A549 (cell line): ENCODE results near the gene MARCHF10. TPM values are rescaled to one million over a fixed set of nuclear protein-coding genes. Genes with fewer than 3 reads are reported as not detected.

ENCODE experiments used
- ATAC-seq, 2 experiments: fragments of 200-7000 bp in 1 of 2; fragments of >200 bp in 1 of 2; cut with Nextera tagmentation in 1 of 2; cut with Tn5 transposase in 1 of 2; 3 replicates each; pipeline versions ENCODE4 v1.8.0 to v1.9.1; 2018 to 2020; ENCODE audit warnings: mild to moderate bottlenecking in 1 of 2, moderate library complexity in 1 of 2
- CTCF ChIA-PET: fragments of 300-600 bp; sonication (Branson Sonifier 250); formaldehyde crosslinking; extraction: SDS; loops from one replicate; lab custom pipeline; 2021; ENCODE audit warnings: antibody characterized with exemption, inconsistent platforms; lab: Yijun Ruan, JAX
- POLR2A ChIA-PET: fragments of 350-600 bp; formaldehyde crosslinking; extraction: SDS; loops from one replicate; lab custom pipeline; 2021; ENCODE audit warnings: antibody characterized with exemption, inconsistent platforms; lab: Yijun Ruan, JAX
- DNase-seq, 2 experiments: peaks; one replicate each; pipeline versions ENCODE4 v3.0.0 to v3.0.0-alpha.2; 2011 to 2016; ENCODE audit warnings: low read depth in 1 of 2, low spot score in 1 of 2
- FAIRE-seq: peaks from 2 replicates; lab custom pipeline; 2011; peaks lifted over from hg19 to GRCh38; lab: Jason Lieb, UNC
- H3K27ac ChIP-seq, 2 experiments: fragments of >200 bp; sonication (Bioruptor Twin); formaldehyde crosslinking; 3 replicates each; pipeline ENCODE4 v1.5.1; 2016 to 2017
- H3K4me1 ChIP-seq: fragments of >200 bp; sonication (Bioruptor Twin); formaldehyde crosslinking; 3 replicates; pipeline ENCODE4 v1.6.1; 2016
- H3K4me2 ChIP-seq: fragments of >200 bp; sonication (Bioruptor Twin); formaldehyde crosslinking; 3 replicates; pipeline ENCODE4 v1.6.1; 2016
- H3K4me3 ChIP-seq: fragments of >200 bp; sonication (Bioruptor Twin); formaldehyde crosslinking; 3 replicates; pipeline ENCODE4 v1.5.1; 2016
- H3K9me3 ChIP-seq: fragments of >200 bp; sonication (Bioruptor Twin); formaldehyde crosslinking; 3 replicates; pipeline ENCODE4 v1.6.1; 2016
- BHLHE40 ChIP-seq: IDR thresholded peaks from 2 replicates; pipeline ENCODE4 v1.6.1; 2012; ENCODE audit warnings: low read depth, low read length, inconsistent platforms
- CBX2 ChIP-seq: fragments of 200-600 bp; sonication (generic); IDR thresholded peaks from 2 replicates; pipeline ENCODE4 v1.6.1; 2016; ENCODE audit warnings: low read depth, mild to moderate bottlenecking, borderline replicate concordance
- EHMT2 ChIP-seq: fragments of 200-600 bp; sonication (generic); IDR thresholded peaks from 2 replicates; pipeline ENCODE4 v1.6.1; 2016; ENCODE audit warnings: antibody characterized with exemption, low read depth, mild to moderate bottlenecking, moderate library complexity
- EP300 ChIP-seq, 2 experiments: fragments of >200 bp; sonication (Bioruptor Twin); formaldehyde crosslinking; IDR thresholded peaks; 2 replicates in 1 of 2; 3 replicates in 1 of 2; pipeline ENCODE4 v1.6.1; 2016 to 2017
- ESRRA ChIP-seq: fragments of 150-350 bp; IDR thresholded peaks from 2 replicates; pipeline ENCODE4 v1.6.1; 2014; ENCODE audit warnings: mild to moderate bottlenecking, low read length, borderline replicate concordance
- FOSB ChIP-seq: fragments of 250-450 bp; sonication (Bioruptor Pico); IDR thresholded peaks from 2 replicates; pipeline ENCODE4 v1.5.0; 2020; ENCODE audit warnings: mild to moderate bottlenecking, moderate library complexity
- FOXS1 ChIP-seq: fragments of 250-450 bp; sonication (Bioruptor Pico); IDR thresholded peaks from 2 replicates; pipeline ENCODE4 v1.5.0; 2020; ENCODE audit warnings: mild to moderate bottlenecking, moderate library complexity
- HOXB13 ChIP-seq: fragments of 250-450 bp; sonication (Bioruptor Pico); IDR thresholded peaks from 2 replicates; pipeline ENCODE4 v1.5.0; 2020; ENCODE audit warnings: low read depth, mild to moderate bottlenecking, moderate library complexity
- KDM1A ChIP-seq: fragments of 200-600 bp; sonication (generic); IDR thresholded peaks from 2 replicates; pipeline ENCODE4 v1.6.1; 2016; ENCODE audit warnings: low read depth, mild to moderate bottlenecking
- KDM5A ChIP-seq: fragments of 200-600 bp; sonication (generic); IDR thresholded peaks from 2 replicates; pipeline ENCODE4 v1.6.1; 2016; ENCODE audit warnings: antibody characterized with exemption, mild to moderate bottlenecking
- MAFK ChIP-seq: fragments of 450-650 bp; IDR thresholded peaks from 2 replicates; pipeline ENCODE4 v1.6.1; 2014; ENCODE audit not compliant: partially characterized antibody
- MAZ ChIP-seq: fragments of 150-350 bp; IDR thresholded peaks from 2 replicates; pipeline ENCODE4 v1.6.1; 2014; ENCODE audit warnings: antibody characterized with exemption, low read depth, low read length, borderline replicate concordance
- NPAS2 ChIP-seq: fragments of 250-450 bp; sonication (Bioruptor Pico); IDR thresholded peaks from 2 replicates; pipeline ENCODE4 v1.8.0; 2022; ENCODE audit warnings: mild to moderate bottlenecking, moderate library complexity, borderline replicate concordance
- PHF8 ChIP-seq: fragments of 200-600 bp; sonication (generic); IDR thresholded peaks from 2 replicates; pipeline ENCODE4 v1.6.1; 2016; ENCODE audit warnings: low read depth, mild to moderate bottlenecking, antibody characterized with exemption, moderate library complexity, borderline replicate concordance
- RAD21 ChIP-seq, 2 experiments: fragments of >200 bp in 1 of 2; sonication (Bioruptor Twin) in 1 of 2; formaldehyde crosslinking in 1 of 2; IDR thresholded peaks in 1 of 2; conservative IDR thresholded peaks in 1 of 2; 2 replicates in 1 of 2; 3 replicates in 1 of 2; pipeline ENCODE4 v1.6.1; 2012 to 2018; ENCODE audit warnings: inconsistent platforms in 1 of 2
- RARB ChIP-seq: fragments of 250-450 bp; sonication (Bioruptor Pico); IDR thresholded peaks from 2 replicates; pipeline ENCODE4 v1.8.0; 2021; ENCODE audit warnings: mild to moderate bottlenecking, moderate library complexity
- RNF2 ChIP-seq: fragments of 200-600 bp; sonication (generic); IDR thresholded peaks from 2 replicates; pipeline ENCODE4 v1.6.1; 2016; ENCODE audit warnings: low read depth, mild to moderate bottlenecking, antibody characterized with exemption, moderate library complexity, borderline replicate concordance
- SREBF2 ChIP-seq: fragments of 450-650 bp; IDR thresholded peaks from 2 replicates; pipeline ENCODE4 v1.6.1; 2014; ENCODE audit warnings: mild to moderate bottlenecking, moderate library complexity
- TFCP2L1 ChIP-seq: fragments of 250-450 bp; sonication (Bioruptor Pico); IDR thresholded peaks from 2 replicates; pipeline ENCODE4 v1.5.0; 2021; ENCODE audit warnings: mild to moderate bottlenecking
- ZNF302 ChIP-seq: fragments of 250-450 bp; sonication (Bioruptor Pico); IDR thresholded peaks from 2 replicates; pipeline ENCODE4 v1.9.0; 2021; ENCODE audit warnings: inconsistent platforms, mild to moderate bottlenecking, moderate library complexity
- WGBS: methylation state at CpG from one replicate; pipeline ENCODE4 v1.1.6; 2017; ENCODE audit errors: missing lambda C conversion rate; 5-methylcytosine and 5-hydroxymethylcytosine counted together
- polyA plus RNA-seq, 4 experiments: library from polyadenylated mRNA; depleted of rRNA in 3 of 4; stranded (reverse); fragments of >200 nt; fragmentation: RNase III in 1 of 4; extraction: RNeasy Plus Mini Kit Qiagen cat#74134 plus additional on column Dnase treatment in 1 of 4; gene quantifications; 2 replicates in 3 of 4; 3 replicates in 1 of 4; pipeline ENCODE4 v1.2.3, GENCODE V29; 2011 to 2017
- TF ChIP-seq, protein P1 (sequence below): fragments of 250-450 bp; sonication (Bioruptor Pico); IDR thresholded peaks from 2 replicates; pipeline ENCODE4 v1.5.0; 2020; ENCODE audit warnings: low read depth, mild to moderate bottlenecking, moderate library complexity
- TF ChIP-seq, protein P2 (sequence below): IDR thresholded peaks from 2 replicates; pipeline ENCODE4 v1.6.1; 2012
- TF ChIP-seq, protein P3 (sequence below): fragments of 450-650 bp; IDR thresholded peaks from 2 replicates; pipeline ENCODE4 v1.6.1; 2014; ENCODE audit warnings: antibody characterized with exemption
- TF ChIP-seq, protein P4 (sequence below): IDR thresholded peaks from 2 replicates; pipeline ENCODE4 v1.6.1; 2012
- TF ChIP-seq, protein P5 (sequence below): IDR thresholded peaks from 2 replicates; pipeline ENCODE4 v1.6.1; 2012; ENCODE audit warnings: low read depth, borderline replicate concordance

MARCHF10 gene
- polyA plus RNA-seq, 2 of the 4 experiments (the other 2 are of a cell fraction), result 0.43 to 0.57 TPM

DNA sequence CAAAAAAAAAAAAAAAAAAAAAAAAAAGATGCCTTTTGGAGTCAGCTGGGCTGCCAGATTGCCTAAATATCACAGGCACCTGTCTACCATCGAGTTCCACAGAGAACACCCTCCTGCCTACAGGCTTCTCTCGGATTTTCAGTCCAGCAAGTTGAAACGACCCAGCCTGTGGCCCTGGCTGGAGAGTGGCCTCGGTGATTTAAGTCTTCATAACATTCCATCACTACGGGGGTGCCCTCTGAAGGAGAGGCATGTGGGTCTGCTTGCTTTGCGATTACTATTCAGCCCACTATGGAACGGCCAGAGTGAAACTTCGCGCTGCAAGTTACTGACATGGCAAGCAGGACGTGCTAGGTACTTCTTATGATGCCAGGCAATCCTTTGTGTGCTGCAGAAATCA is 42.8 kb downstream of the MARCHF10 start (continued):
- TF ChIP-seq, protein P1, sequence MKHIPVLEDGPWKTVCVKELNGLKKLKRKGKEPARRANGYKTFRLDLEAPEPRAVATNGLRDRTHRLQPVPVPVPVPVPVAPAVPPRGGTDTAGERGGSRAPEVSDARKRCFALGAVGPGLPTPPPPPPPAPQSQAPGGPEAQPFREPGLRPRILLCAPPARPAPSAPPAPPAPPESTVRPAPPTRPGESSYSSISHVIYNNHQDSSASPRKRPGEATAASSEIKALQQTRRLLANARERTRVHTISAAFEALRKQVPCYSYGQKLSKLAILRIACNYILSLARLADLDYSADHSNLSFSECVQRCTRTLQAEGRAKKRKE (CRISPR knock-in tag), result no peak
- TF ChIP-seq ESRRA (no peak), TFCP2L1 (CRISPR knock-in tag) (no peak), KDM5A (no peak), MAFK (no peak), RAD21 (conservative IDR thresholded peaks at IDR 0.05 in 1 of 2, IDR thresholded peaks at IDR 0.05 in 1 of 2) (no peak), BHLHE40 (no peak)
- TF ChIP-seq, protein P2, sequence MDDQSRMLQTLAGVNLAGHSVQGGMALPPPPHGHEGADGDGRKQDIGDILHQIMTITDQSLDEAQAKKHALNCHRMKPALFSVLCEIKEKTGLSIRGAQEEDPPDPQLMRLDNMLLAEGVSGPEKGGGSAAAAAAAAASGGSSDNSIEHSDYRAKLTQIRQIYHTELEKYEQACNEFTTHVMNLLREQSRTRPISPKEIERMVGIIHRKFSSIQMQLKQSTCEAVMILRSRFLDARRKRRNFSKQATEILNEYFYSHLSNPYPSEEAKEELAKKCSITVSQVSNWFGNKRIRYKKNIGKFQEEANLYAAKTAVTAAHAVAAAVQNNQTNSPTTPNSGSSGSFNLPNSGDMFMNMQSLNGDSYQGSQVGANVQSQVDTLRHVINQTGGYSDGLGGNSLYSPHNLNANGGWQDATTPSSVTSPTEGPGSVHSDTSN, result no peak

DNA sequence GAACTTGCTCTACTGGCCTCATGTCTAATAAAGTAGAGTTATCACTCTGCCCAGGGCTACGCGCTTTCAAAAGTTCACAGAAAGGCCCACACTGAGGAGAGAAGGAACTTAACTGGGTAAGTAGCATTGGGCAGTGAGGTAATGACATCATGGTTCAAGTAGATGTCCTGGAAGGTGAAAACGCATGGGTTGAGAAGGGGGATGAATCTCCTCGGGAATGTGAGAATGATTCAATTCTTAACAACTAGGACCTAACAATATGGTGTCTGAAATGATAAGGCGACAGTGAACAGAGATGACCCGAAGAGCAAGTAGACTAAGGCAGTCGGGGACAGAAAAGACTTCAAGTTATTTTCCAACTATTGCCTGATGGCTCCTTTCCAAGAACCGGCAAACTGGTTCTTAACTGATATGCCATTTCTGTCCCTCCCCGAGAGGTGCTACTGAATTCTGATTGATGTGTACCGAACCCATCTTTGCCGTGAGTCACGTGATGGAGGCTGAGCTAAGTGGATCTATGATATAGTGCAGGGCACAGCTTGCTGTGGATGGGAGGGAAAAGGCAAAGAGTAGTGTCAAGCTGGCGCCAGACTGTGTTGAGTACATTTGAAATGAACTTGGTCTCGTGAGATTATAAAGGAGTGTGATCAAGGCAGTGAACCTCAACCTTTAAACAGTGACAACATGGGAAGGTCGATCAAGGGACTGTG is 44.1 kb downstream of the MARCHF10 start:
- no peak overlapping the region for H3K27ac ChIP-seq
- 87% methylated on average over 15 of the region's 15 CpGs for WGBS
- 0 out of 6 replicates have a peak, but pooled peaks of 1 of the 2 experiments have one; percentile 20 for ATAC-seq
- no peak for FAIRE-seq
- H3K4me3 ChIP-seq, result no peak overlapping the region
- TF ChIP-seq, protein P2, result no peak
- TF ChIP-seq HOXB13 (no peak), RAD21 (conservative IDR thresholded peaks at IDR 0.05 in 1 of 2, IDR thresholded peaks at IDR 0.05 in 1 of 2) (no peak), EP300 (IDR thresholded peaks at IDR 0.05) (no peak), NPAS2 (CRISPR knock-in tag) (no peak), ZNF302 (CRISPR knock-in tag) (no peak), RARB (CRISPR knock-in tag) (no peak), SREBF2 (no peak)
- TF ChIP-seq, protein P3, sequence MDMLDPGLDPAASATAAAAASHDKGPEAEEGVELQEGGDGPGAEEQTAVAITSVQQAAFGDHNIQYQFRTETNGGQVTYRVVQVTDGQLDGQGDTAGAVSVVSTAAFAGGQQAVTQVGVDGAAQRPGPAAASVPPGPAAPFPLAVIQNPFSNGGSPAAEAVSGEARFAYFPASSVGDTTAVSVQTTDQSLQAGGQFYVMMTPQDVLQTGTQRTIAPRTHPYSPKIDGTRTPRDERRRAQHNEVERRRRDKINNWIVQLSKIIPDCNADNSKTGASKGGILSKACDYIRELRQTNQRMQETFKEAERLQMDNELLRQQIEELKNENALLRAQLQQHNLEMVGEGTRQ, result no peak
- no peaks in the 10 kb centered on the region for H3K9me3 ChIP-seq
- CTCF ChIA-PET, result interaction anchor here (0.7 to 1.1 kb wide), 2 partner anchors 10 to 204 kb away, joined by 3 read pairs; no protein-coding TSS in a partner anchor
- POLR2A ChIA-PET, result no interaction called here
- H3K4me1 ChIP-seq, result no peaks in the 10 kb centered on the region
- no peak for DNase-seq
- H3K4me2 ChIP-seq, result no peak overlapping the region

DNA sequence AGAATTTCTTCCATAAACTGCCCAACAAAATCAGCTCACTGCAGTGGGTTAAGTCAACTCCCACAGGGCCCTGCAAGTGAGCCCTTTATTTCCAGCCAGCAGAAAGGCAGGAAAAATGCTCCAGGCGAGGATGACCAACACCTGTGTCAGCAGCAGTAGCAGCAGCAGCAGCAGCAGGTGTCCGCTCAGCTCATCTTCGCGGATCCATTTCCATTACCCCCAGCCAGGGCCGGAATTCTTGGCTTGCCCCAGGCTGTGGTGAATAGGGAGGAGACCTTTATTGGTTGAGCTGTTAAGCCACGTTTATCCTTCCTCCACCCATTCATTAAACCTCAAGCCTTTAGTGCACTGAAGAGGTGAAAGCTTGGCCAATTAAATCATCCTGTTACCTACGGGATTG is 46.2 kb downstream of the MARCHF10 start:
- ChIA-PET POLR2A (no interaction called here), CTCF (interaction anchor here (0.6 to 1.2 kb wide), 3 partner anchors 11 to 90 kb away, joined by 3 to 4 read pairs (median 3); no protein-coding TSS in a partner anchor)
- 54% methylated on average over 7 of the region's 7 CpGs for WGBS
- FAIRE-seq, result peak; percentile 68
- no peak for DNase-seq
- no peak for ATAC-seq
- no peak overlapping the region for H3K4me3 ChIP-seq
- no peaks in the 10 kb centered on the region for H3K9me3 ChIP-seq
- no peak overlapping the region for H3K27ac ChIP-seq
- no peaks in the 10 kb centered on the region for H3K4me1 ChIP-seq
- H3K4me2 ChIP-seq, result no peak overlapping the region
- TF ChIP-seq EHMT2 (no peak), ZNF302 (CRISPR knock-in tag) (no peak), RNF2 (no peak), CBX2 (no peak), KDM1A (no peak), FOSB (CRISPR knock-in tag) (no peak), PHF8 (no peak), FOXS1 (no peak), TFCP2L1 (CRISPR knock-in tag) (no peak), MAZ (no peak), KDM5A (no peak)
- TF ChIP-seq, protein P4, sequence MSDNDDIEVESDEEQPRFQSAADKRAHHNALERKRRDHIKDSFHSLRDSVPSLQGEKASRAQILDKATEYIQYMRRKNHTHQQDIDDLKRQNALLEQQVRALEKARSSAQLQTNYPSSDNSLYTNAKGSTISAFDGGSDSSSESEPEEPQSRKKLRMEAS, result no peak
- TF ChIP-seq, protein P3, result no peak
- TF ChIP-seq, protein P5, sequence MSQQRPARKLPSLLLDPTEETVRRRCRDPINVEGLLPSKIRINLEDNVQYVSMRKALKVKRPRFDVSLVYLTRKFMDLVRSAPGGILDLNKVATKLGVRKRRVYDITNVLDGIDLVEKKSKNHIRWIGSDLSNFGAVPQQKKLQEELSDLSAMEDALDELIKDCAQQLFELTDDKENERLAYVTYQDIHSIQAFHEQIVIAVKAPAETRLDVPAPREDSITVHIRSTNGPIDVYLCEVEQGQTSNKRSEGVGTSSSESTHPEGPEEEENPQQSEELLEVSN, result no peak
